Hematopoietic multipotent progenitor cell treated with erythropoietin and hydrocortisone succinate and interleukin-3 and kit ligand, for 15 days (in vitro differentiated cells): ENCODE measurements around the gene GYPC.

ENCODE experiments used
- DNase-seq: peaks from one replicate; pipeline ENCODE4 v3.0.0-alpha.2; 2015; ENCODE audit warnings: low spot score

GYPC gene

GRCh38 chr2:126731353-126731752 is 75.4 kb downstream of the GYPC start:
- DNase-seq = no peak

- DNase-seq = no peak
These were observed 76.8 kb downstream of the GYPC start for GRCh38 chr2:126732682-126733245.

- DNase-seq = no peak
These were observed 77.8 kb downstream of the GYPC start for GRCh38 chr2:126733795-126734194.

GRCh38 chr2:126736133-126736874 is 80.3 kb downstream of the GYPC start:
- peak; percentile 6 for DNase-seq

- DNase-seq = peak; percentile 11
These were observed 83.2 kb downstream of the GYPC start for GRCh38 chr2:126739141-126739540.

GRCh38 chr2:126744640-126745039 is 88.7 kb downstream of the GYPC start:
- no peak for DNase-seq
